ENCODE measurements around the gene FBXO36. TPM values are rescaled to one million over a fixed set of nuclear protein-coding genes. Genes with fewer than 3 reads are reported as not detected.

FBXO36 gene
- total and polyA plus RNA-seq, 2 of the 8 experiments (the other 6 are each of a cell fraction or from before 2014, with no cell fraction given): 3.4 TPM

- no peak for TF ChIP-seq CTCF (IDR thresholded peaks at IDR 0.05; ENCODE audit: control extremely low read depth in 1 of 3, insufficient read depth in 1 of 3, low read depth in 1 of 3, low read length in 3 of 3)
- no peak for TF ChIP-seq SIX5 (IDR thresholded peaks at IDR 0.05; ENCODE audit: low read depth, low read length)
Measured at GRCh38 chr2:229887441-229887840, 34.9 kb upstream of the FBXO36 start (continued).
